GM19455 (cell line): ENCODE data around the gene VPS25.

Experiments
- ATAC-seq: cut with Tn5 transposase; IDR thresholded peaks from one replicate; pipeline ENCODE4 v1.9.1; 2021; ENCODE audit not compliant: unreplicated experiment

The VPS25 gene

GRCh38 chr17:42795061-42795460, 21.8 kb downstream of the VPS25 start:
- no peak for ATAC-seq

GRCh38 chr17:42795465-42795864, 22.2 kb downstream of the VPS25 start:
- ATAC-seq, result no peak

GRCh38 chr17:42796066-42796758, 23.0 kb downstream of the VPS25 start:
- ATAC-seq, result no peak

- no peak for ATAC-seq
Measured at GRCh38 chr17:42797067-42798007, 24.1 kb downstream of the VPS25 start.

GRCh38 chr17:42798011-42798382, 24.7 kb downstream of the VPS25 start:
- ATAC-seq, result no peak

GRCh38 chr17:42798383-42799380, 25.4 kb downstream of the VPS25 start, which contains the start of the genes CNTD1 and COA3:
TSS of gene CNTD1 (plus strand) at chr17:42798861. CDS start at chr17:42799068, 207 bp downstream.
TSS of gene COA3 (minus strand) at chr17:42798704. CDS start at chr17:42798681, 23 bp downstream.
- peak; percentile 79 for ATAC-seq

GRCh38 chr17:42803074-42803883, 30.0 kb downstream of the VPS25 start:
- no peak for ATAC-seq

- ATAC-seq, result no peak
Measured at GRCh38 chr17:42804918-42805367, 31.7 kb downstream of the VPS25 start.

GRCh38 chr17:42806249-42806648, 33.0 kb downstream of the VPS25 start:
- no peak for ATAC-seq

GRCh38 chr17:42809250-42809649, 36.0 kb downstream of the VPS25 start:
- ATAC-seq, result no peak

GRCh38 chr17:42814633-42815399, 41.6 kb downstream of the VPS25 start:
- ATAC-seq, result no peak

- ATAC-seq, result no peak
Measured at GRCh38 chr17:42817866-42818265, 44.6 kb downstream of the VPS25 start.

- no peak for ATAC-seq
Measured at GRCh38 chr17:42818379-42818778, 45.1 kb downstream of the VPS25 start.

GRCh38 chr17:42819939-42820535, 46.8 kb downstream of the VPS25 start:
- no peak for ATAC-seq

GRCh38 chr17:42821176-42821575, 47.9 kb downstream of the VPS25 start:
- ATAC-seq, result no peak

GRCh38 chr17:42827472-42827871, 54.2 kb downstream of the VPS25 start:
- no peak for ATAC-seq
